HepG2 (cell line): Measurements from ENCODE around the gene MRPS2. TPM values are rescaled to one million over a fixed set of nuclear protein-coding genes. Genes with fewer than 3 reads are reported as not detected.

Experiments used
- ATAC-seq: fragments of 200-7000 bp; cut with Tn5 transposase; 3 replicates; pipeline ENCODE4 v1.9.1; 2020; ENCODE audit warnings: mild to moderate bottlenecking, moderate library complexity
- BruUV-seq: library from RNA; stranded (reverse); fragments of 400-500 nt; replicated peaks from 2 replicates; lab custom pipeline; 2021; lab: Mats Ljungman, UMichigan
- CTCF ChIA-PET: fragments of 300-600 bp; formaldehyde crosslinking; extraction: SDS; loops from one replicate; lab custom pipeline; 2021; ENCODE audit warnings: low total read pairs, inconsistent platforms, low intra/inter-chr PET ratio; lab: Yijun Ruan, JAX
- POLR2A ChIA-PET: fragments of 350-600 bp; sonication (Branson Sonifier 250); formaldehyde crosslinking; loops from one replicate; lab custom pipeline; 2020; ENCODE audit warnings: antibody characterized with exemption, inconsistent platforms; lab: Yijun Ruan, JAX
- DNase-seq: peaks from one replicate; pipeline ENCODE4 v3.0.0-alpha.2; 2015; ENCODE audit warnings: low spot score
- FAIRE-seq: peaks from 3 replicates; lab custom pipeline; 2011; peaks lifted over from hg19 to GRCh38; lab: Jason Lieb, UNC
- H2AFZ ChIP-seq: one replicate; pipeline ENCODE4 v1.6.1; 2011; ENCODE audit warnings: low read length, inconsistent platforms
- H3K27ac ChIP-seq: fragments of 300-600 bp; 3 replicates; pipeline ENCODE4 v1.8.0; 2011; ENCODE audit warnings: mixed run types, mild to moderate bottlenecking, mixed read lengths, low read length, inconsistent platforms; ENCODE audit not compliant: insufficient read depth; ENCODE audit errors: extremely low read length
- H3K27me3 ChIP-seq, 2 experiments: fragments of 200-600 bp in 1 of 2; 2 replicates in 1 of 2; 3 replicates in 1 of 2; pipeline versions ENCODE4 v1.6.0 to v1.8.0; 2011; ENCODE audit warnings: low read length in 2 of 2, mild to moderate bottlenecking in 2 of 2, moderate library complexity in 2 of 2, inconsistent platforms in 1 of 2; ENCODE audit not compliant: insufficient read depth in 2 of 2, control insufficient read depth in 1 of 2
- H3K36me3 ChIP-seq, 2 experiments: fragments of 200-600 bp in 1 of 2; replicated peaks in 1 of 2; 2 replicates in 1 of 2; 3 replicates in 1 of 2; pipeline versions ENCODE4 v1.5.1 to v1.8.0; 2011; ENCODE audit warnings: low read length in 2 of 2, inconsistent platforms in 1 of 2; ENCODE audit not compliant: insufficient read depth in 2 of 2, control insufficient read depth in 1 of 2
- H3K4me1 ChIP-seq: 2 replicates; pipeline ENCODE4 v1.5.1; 2012; ENCODE audit warnings: low read length, inconsistent platforms; ENCODE audit not compliant: insufficient read depth
- H3K4me2 ChIP-seq: 2 replicates; pipeline ENCODE4 v1.6.0; 2011; ENCODE audit warnings: low read depth, low read length, inconsistent platforms
- H3K4me3 ChIP-seq, 3 experiments: fragments of 200-600 bp in 1 of 3; sonication (generic), shearing (Covaris generic) in 1 of 3; replicated peaks in 1 of 3; 2 replicates each; pipeline ENCODE4 v1.5.1; 2011 to 2016; ENCODE audit warnings: low read length in 3 of 3, inconsistent platforms in 2 of 3, low read depth in 2 of 3, mild to moderate bottlenecking in 2 of 3, control low read depth in 1 of 3, mixed read lengths in 1 of 3; ENCODE audit not compliant: insufficient read depth in 1 of 3
- H3K79me2 ChIP-seq: one replicate; pipeline ENCODE4 v1.6.1; 2011; ENCODE audit warnings: low read length, inconsistent platforms; ENCODE audit not compliant: insufficient read depth
- H3K9ac ChIP-seq: 2 replicates; pipeline ENCODE4 v1.6.0; 2011; ENCODE audit warnings: mild to moderate bottlenecking, low read depth, low read length, inconsistent platforms; ENCODE audit not compliant: insufficient read depth
- H3K9me3 ChIP-seq: 2 replicates; pipeline ENCODE4 v1.5.1; 2012; ENCODE audit warnings: mild to moderate bottlenecking, low read length
- H4K20me1 ChIP-seq: 2 replicates; pipeline ENCODE4 v1.6.0; 2011; ENCODE audit warnings: inconsistent platforms, mild to moderate bottlenecking, low read length, moderate library complexity; ENCODE audit not compliant: insufficient read depth
- AGO2 ChIP-seq: fragments of 200-400 bp; formaldehyde crosslinking; optimal IDR thresholded peaks from 2 replicates; pipeline ENCODE3; 2017; ENCODE audit warnings: mild to moderate bottlenecking, low read depth, low read length, moderate library complexity
- CCDC6 ChIP-seq: sonication (generic); formaldehyde crosslinking; IDR thresholded peaks from 2 replicates; pipeline ENCODE4 v1.8.1; 2022; ENCODE audit warnings: mild to moderate bottlenecking, missing genetic modification reagents, moderate library complexity
- GTF2F1 ChIP-seq: fragments of 150-350 bp; IDR thresholded peaks from 2 replicates; pipeline ENCODE4 v1.6.1; 2014; ENCODE audit warnings: low read length
- HNF1B ChIP-seq: sonication (generic); formaldehyde crosslinking; IDR thresholded peaks from 2 replicates; pipeline ENCODE4 v1.5.1; 2020; ENCODE audit warnings: mild to moderate bottlenecking, moderate library complexity, missing genetic modification reagents
- KMT2B ChIP-seq: IDR thresholded peaks from 2 replicates; pipeline ENCODE4 v1.6.1; 2016; ENCODE audit warnings: missing genetic modification reagents, missing compliant biosample characterization
- ZNF282 ChIP-seq: fragments of 450-650 bp; IDR thresholded peaks from 2 replicates; pipeline ENCODE4 v1.6.1; 2018; ENCODE audit not compliant: partially characterized antibody
- ZNF546 ChIP-seq: sonication (generic); formaldehyde crosslinking; conservative IDR thresholded peaks from 2 replicates; pipeline ENCODE4 v1.8.1; 2023; ENCODE audit warnings: mild to moderate bottlenecking, missing genetic modification reagents
- ZNF616 ChIP-seq: sonication (generic); formaldehyde crosslinking; IDR thresholded peaks from 2 replicates; pipeline ENCODE4 v1.5.0; 2020; ENCODE audit warnings: low read depth, mild to moderate bottlenecking, missing genetic modification reagents
- ZNF713 ChIP-seq: sonication (generic); formaldehyde crosslinking; IDR thresholded peaks from 2 replicates; pipeline ENCODE4 v1.4.0; 2020; ENCODE audit warnings: mild to moderate bottlenecking, missing genetic modification reagents
- ZNF780A ChIP-seq: sonication (generic); formaldehyde crosslinking; IDR thresholded peaks from 2 replicates; pipeline ENCODE4 v1.8.0; 2022; ENCODE audit warnings: mild to moderate bottlenecking, missing genetic modification reagents, moderate library complexity
- WGBS: methylation state at CpG from one replicate; pipeline ENCODE4 v1.1.6; 2017; ENCODE audit warnings: low lambda C conversion rate; 5-methylcytosine and 5-hydroxymethylcytosine counted together
- in situ Hi-C: cut with HindIII; loops from 2 replicates; pipeline ENCODE4 v1.10.0; 2017; ENCODE audit warnings: low pct_unique_long_range_greater_than_20kb; ENCODE audit not compliant: extremely low pct_ligation_motif_present
- intact Hi-C: fragments of 100-400 bp; cut with micrococcal nuclease; formaldehyde crosslinking; loops from one replicate; pipeline ENCODE4 v1.10.0; 2022; ENCODE audit not compliant: unreplicated experiment
- polyA plus RNA-seq, 8 experiments: library from polyadenylated mRNA; depleted of rRNA in 3 of 8; stranded (reverse) in 7 of 8; unstranded in 1 of 8; fragments of >200 nt; fragmentation: Illumina TruSeq in 4 of 8; extraction: Trizol in 4 of 8; gene quantifications; 2 replicates each; pipeline versions ENCODE4 v1.2.1 to v1.2.3, GENCODE V29; 2011 to 2016; ENCODE audit warnings: low read depth in 4 of 8, missing spikeins in 1 of 8, mixed read lengths in 1 of 8; ENCODE audit not compliant: insufficient read depth in 1 of 8
- total RNA-seq, 5 experiments: library from RNA; depleted of rRNA; stranded (reverse); fragments of >200 nt; fragmentation: Illumina TruSeq; extraction: Trizol; gene quantifications; 2 replicates each; pipeline ENCODE4 v1.2.3, GENCODE V29; 2016; ENCODE audit warnings: low read depth in 1 of 5
- TF ChIP-seq, protein P1 (sequence below): sonication (generic); formaldehyde crosslinking; IDR thresholded peaks from 2 replicates; pipeline ENCODE4 v1.8.1; 2023; ENCODE audit warnings: mild to moderate bottlenecking, missing genetic modification reagents

Gene MRPS2
- total and polyA plus RNA-seq, 2 of the 13 experiments (the other 11 are each of a cell fraction or from before 2014, with no cell fraction given) = 44.4 to 86.7 TPM

DNA sequence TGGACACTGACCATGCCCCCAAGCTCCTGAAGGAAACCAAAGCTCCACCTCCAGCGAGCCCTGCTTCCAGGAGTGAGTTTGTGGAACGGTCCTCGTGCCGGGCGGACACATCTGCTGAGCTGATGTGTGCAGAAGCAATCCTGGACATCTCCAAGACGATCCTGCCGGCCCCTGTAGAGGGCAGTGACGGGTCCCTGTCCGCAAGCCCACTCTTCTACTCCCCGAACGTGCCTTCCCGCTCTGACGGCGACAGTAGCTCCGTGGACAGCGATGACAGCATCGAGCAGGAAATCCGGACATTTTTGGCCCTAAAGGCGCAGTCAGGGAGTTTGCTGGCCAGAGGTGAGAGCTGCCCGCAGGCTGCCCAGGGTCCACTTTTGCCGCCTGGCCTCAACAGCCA lies 14.7 kb upstream of the MRPS2 start:
- TF ChIP-seq ZNF546 (CRISPR knock-in tag) (no peak), HNF1B (CRISPR knock-in tag) (no peak), AGO2 (peak; percentile 45)
- Histone ChIP-seq H3K27ac (no peak overlapping the region), H3K36me3 (peaks cover 15 to 33% of the 10 kb centered on the region in 2 experiments; a peak in 4 of 5 replicates), H3K9ac (no peak overlapping the region), H3K4me1 (peaks cover 35% of the 10 kb centered on the region), H3K27me3 (no peaks in the 10 kb centered on the region), H4K20me1 (no peaks in the 10 kb centered on the region), H3K4me2 (no peak overlapping the region), H3K4me3 (no peak overlapping the region), H3K9me3 (no peaks in the 10 kb centered on the region), H2AFZ (no peak overlapping the region), H3K79me2 (peaks cover 11% of the 10 kb centered on the region)
- 95% methylated on average over 16 of the region's 21 CpGs for WGBS
- ChIA-PET POLR2A (no interaction called here), CTCF (no interaction called here)
- BruUV-seq = no TSS peak
- DNase-seq (no peak), ATAC-seq (no peak), FAIRE-seq (no peak)
- intact Hi-C loops (no loop called here), in situ Hi-C loops (no loop called here)

GRCh38 chr9:135486267-135487065 lies 14.0 kb upstream of the MRPS2 start:
- Histone ChIP-seq H3K9ac (no peak overlapping the region), H4K20me1 (no peaks in the 10 kb centered on the region), H3K27ac (no peak overlapping the region), H3K27me3 (no peaks in the 10 kb centered on the region), H3K36me3 (peaks cover 15 to 33% of the 10 kb centered on the region in 2 experiments; a peak in 4 of 5 replicates), H3K4me2 (no peak overlapping the region)
- 98% methylated on average over 21 of the region's 33 CpGs for WGBS
- POLR2A ChIA-PET = no interaction called here
- DNase-seq = no peak
- TF ChIP-seq ZNF282 (no peak), ZNF616 (CRISPR knock-in tag) (no peak), ZNF780A (no peak), KMT2B (CRISPR knock-in tag) (no peak), GTF2F1 (no peak), ZNF713 (CRISPR knock-in tag) (no peak), CCDC6 (CRISPR knock-in tag) (no peak)
- TF ChIP-seq, protein P1, sequence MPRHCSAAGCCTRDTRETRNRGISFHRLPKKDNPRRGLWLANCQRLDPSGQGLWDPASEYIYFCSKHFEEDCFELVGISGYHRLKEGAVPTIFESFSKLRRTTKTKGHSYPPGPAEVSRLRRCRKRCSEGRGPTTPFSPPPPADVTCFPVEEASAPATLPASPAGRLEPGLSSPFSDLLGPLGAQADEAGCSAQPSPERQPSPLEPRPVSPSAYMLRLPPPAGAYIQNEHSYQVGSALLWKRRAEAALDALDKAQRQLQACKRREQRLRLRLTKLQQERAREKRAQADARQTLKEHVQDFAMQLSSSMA = no peak
- TF ChIP-seq, all 625 proteins: peak for 0
- H3K79me2 ChIP-seq = peaks cover 6% of the 10 kb centered on the region
- FAIRE-seq = no peak
- intact Hi-C loops (no loop called here), in situ Hi-C loops (no loop called here)
- H2AFZ ChIP-seq = no peak overlapping the region
- BruUV-seq = no TSS peak
- H3K4me1 ChIP-seq = peaks cover 35% of the 10 kb centered on the region
- no peak for ATAC-seq
- no peaks in the 10 kb centered on the region for H3K9me3 ChIP-seq
- CTCF ChIA-PET = no interaction called here
- no peak overlapping the region for H3K4me3 ChIP-seq
